ENCODE results near the gene CUZD1.

The CUZD1 gene

GRCh38 chr10:122830965-122831353 lies 14.7 kb downstream of the CUZD1 start:
- no peak for TF ChIP-seq CTCF (IDR thresholded peaks at IDR 0.05; ENCODE audit: low read depth, low read length)
- H3K4me3 ChIP-seq (ENCODE audit: low read depth, low read length) = no peak overlapping the region
- DNase-seq (ENCODE audit: low read depth, low spot score) = no peak
- in situ Hi-C loops (cut with HindIII; ENCODE audit: low sequenced_read_pairs) = no loop called here

GRCh38 chr10:122830273-122830964 lies 15.2 kb downstream of the CUZD1 start:
- in situ Hi-C loops (cut with HindIII; ENCODE audit: low sequenced_read_pairs) = no loop called here
- DNase-seq (ENCODE audit: low read depth, low spot score) = no peak
- no peak for TF ChIP-seq CTCF (IDR thresholded peaks at IDR 0.05; ENCODE audit: low read depth, low read length)
- no peak overlapping the region for H3K4me3 ChIP-seq (ENCODE audit: low read depth, low read length)

- no peak overlapping the region for H3K4me3 ChIP-seq (ENCODE audit: low read depth, low read length)
- TF ChIP-seq CTCF (IDR thresholded peaks at IDR 0.05; ENCODE audit: low read depth, low read length) = no peak
- in situ Hi-C loops (cut with HindIII; ENCODE audit: low sequenced_read_pairs) = no loop called here
- no peak for DNase-seq (ENCODE audit: low read depth, low spot score)
Measured at GRCh38 chr10:122829454-122829853, 16.2 kb downstream of the CUZD1 start.

GRCh38 chr10:122828716-122829255 lies 16.9 kb downstream of the CUZD1 start:
- no peak overlapping the region for H3K4me3 ChIP-seq (ENCODE audit: low read depth, low read length)
- DNase-seq (ENCODE audit: low read depth, low spot score) = no peak
- in situ Hi-C loops (cut with HindIII; ENCODE audit: low sequenced_read_pairs) = no loop called here
- no peak for TF ChIP-seq CTCF (IDR thresholded peaks at IDR 0.05; ENCODE audit: low read depth, low read length)

- H3K4me3 ChIP-seq (ENCODE audit: low read depth, low read length) = no peak overlapping the region
- no peak for TF ChIP-seq CTCF (IDR thresholded peaks at IDR 0.05; ENCODE audit: low read depth, low read length)
- no peak for DNase-seq (ENCODE audit: low read depth, low spot score)
- in situ Hi-C loops (cut with HindIII; ENCODE audit: low sequenced_read_pairs) = no loop called here
Measured at GRCh38 chr10:122827302-122827701, 18.4 kb downstream of the CUZD1 start.

- no peak for TF ChIP-seq CTCF (IDR thresholded peaks at IDR 0.05; ENCODE audit: low read depth, low read length)
- in situ Hi-C loops (cut with HindIII; ENCODE audit: low sequenced_read_pairs) = no loop called here
- no peak overlapping the region for H3K4me3 ChIP-seq (ENCODE audit: low read depth, low read length)
- DNase-seq (ENCODE audit: low read depth, low spot score) = no peak
Measured at GRCh38 chr10:122822973-122823690, 22.5 kb downstream of the CUZD1 start.
